HAP-1 (cell line): ENCODE measurements around the gene RBM6.
"Not testable (repeated sequence)": the region's sequence is repeated elsewhere in the genome, so short reads cannot be mapped to it uniquely, and the experiment has no call there.

Experiments
- DNase-seq, 2 experiments: peaks; one replicate each; pipeline ENCODE4 v3.0.0-alpha.2; 2016 to 2020; ENCODE audit warnings: low spot score in 2 of 2
- H3K27me3 ChIP-seq: fragments of 250-450 bp; sonication (Bioruptor Pico); 2 replicates; pipeline ENCODE4 v1.5.1; 2020; ENCODE audit warnings: low read depth, mild to moderate bottlenecking, moderate library complexity
- H3K36me3 ChIP-seq: fragments of 250-450 bp; sonication (Bioruptor Pico); replicated peaks from 2 replicates; pipeline ENCODE4 v1.5.1; 2020; ENCODE audit warnings: mild to moderate bottlenecking
- H3K4me1 ChIP-seq: fragments of 250-450 bp; sonication (Bioruptor Pico); 2 replicates; pipeline ENCODE4 v1.5.1; 2020; ENCODE audit warnings: mild to moderate bottlenecking
- H3K4me3 ChIP-seq: fragments of 250-450 bp; sonication (Bioruptor Pico); 2 replicates; pipeline ENCODE4 v1.5.1; 2020; ENCODE audit warnings: mild to moderate bottlenecking, moderate library complexity
- H3K9me3 ChIP-seq: fragments of 250-450 bp; sonication (Bioruptor Pico); 2 replicates; pipeline ENCODE4 v1.5.1; 2020; ENCODE audit warnings: mild to moderate bottlenecking, moderate library complexity
- in situ Hi-C: fragments of 300-500 bp; cut with MboI; formaldehyde crosslinking; loops from 3 replicates; pipeline ENCODE4 v1.14.3; 2020; ENCODE audit warnings: low sequenced_read_pairs, inconsistent platforms, mixed read lengths

The RBM6 gene

DNA sequence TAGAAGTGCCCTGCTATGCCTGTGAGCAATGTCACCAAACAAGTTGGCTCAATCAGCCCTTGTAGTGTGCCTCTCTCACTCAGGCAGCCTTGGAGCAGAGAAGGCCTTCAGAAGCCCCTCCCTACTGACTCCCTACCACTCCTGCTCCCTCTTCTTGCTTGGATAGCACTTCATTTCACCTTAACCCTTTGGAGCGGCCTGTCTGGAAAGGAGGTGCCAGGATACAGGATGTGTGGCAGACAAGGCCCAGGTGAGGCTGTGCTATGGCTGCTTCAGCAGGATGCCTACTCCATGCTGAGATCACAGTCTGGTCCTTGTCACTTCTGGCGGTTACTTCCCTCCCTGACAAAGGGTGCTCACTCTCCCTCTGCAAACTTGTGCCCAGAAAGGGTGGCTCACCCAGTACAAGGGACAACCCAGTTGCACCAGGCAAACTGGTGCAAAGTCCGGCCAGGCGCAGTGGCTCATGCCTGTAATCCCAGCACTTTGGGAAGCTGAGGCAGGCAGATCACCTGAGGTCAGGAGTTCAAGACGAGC is 11.4 kb upstream of the RBM6 start:
- DNase-seq = no peak
- no peaks in the 10 kb centered on the region for H3K36me3 ChIP-seq
- no peaks in the 10 kb centered on the region for H3K9me3 ChIP-seq
- H3K4me1 ChIP-seq = peaks cover 17% of the 10 kb centered on the region
- peak overlapping the region; percentile 47 for H3K4me3 ChIP-seq
- H3K27me3 ChIP-seq = no peaks in the 10 kb centered on the region
- in situ Hi-C loops = no loop called here

DNA sequence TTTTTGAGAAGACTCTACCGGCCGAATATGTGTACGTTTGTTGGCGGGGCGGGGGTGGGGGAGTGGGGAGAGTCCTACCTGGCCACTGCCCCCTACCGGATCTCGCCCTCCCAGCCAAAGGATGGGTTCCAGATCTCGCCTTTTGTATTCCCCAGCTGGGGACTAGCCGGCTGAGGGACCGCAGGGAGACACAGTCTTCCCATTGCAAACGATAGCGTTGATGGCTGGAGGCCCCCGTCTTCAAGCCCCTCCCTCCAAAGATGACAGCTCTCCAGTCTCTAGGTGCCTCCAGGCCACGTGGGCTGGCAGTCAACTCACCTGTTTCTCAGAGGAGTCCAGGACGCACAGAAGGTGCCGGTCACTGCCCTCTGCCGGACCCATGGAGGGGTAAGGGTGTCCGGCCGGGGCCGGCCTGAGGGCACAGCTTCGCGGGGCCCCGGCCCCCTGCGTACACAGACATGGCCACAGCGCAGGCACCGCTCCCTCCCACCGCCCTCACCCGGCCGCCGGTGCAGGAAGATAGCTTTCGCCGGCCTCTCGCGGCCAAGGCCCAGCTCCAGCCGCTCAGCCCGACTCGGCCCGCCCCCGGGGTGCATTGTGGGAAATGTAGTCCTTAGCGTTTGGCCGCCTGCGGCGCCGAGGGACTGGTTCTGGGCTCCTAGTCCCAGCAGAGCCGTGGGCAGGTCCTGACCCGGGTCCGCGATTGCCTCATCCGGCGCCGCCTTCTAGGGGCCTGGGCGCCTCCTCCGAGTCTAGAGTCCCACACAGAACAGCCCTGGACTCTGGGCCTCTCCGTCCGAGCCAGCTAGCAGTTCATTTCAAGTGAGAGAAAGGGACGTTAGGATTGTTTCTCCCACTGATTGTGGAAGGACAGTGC is 10.4 kb upstream of the RBM6 start, which contains the start of gene MON1A:
Gene MON1A (minus strand): TSS at position 521 of the 877 bp plus-strand sequence. CDS start 16,465 bp downstream, outside the sequence.
- peak; percentile 81 to 97 for DNase-seq
- H3K4me1 ChIP-seq = peaks cover 17% of the 10 kb centered on the region
- in situ Hi-C loops = no loop called here
- H3K27me3 ChIP-seq = no peaks in the 10 kb centered on the region
- H3K4me3 ChIP-seq = peak within 1 kb of the TSS; percentile 47
- no peaks in the 10 kb centered on the region for H3K36me3 ChIP-seq
- H3K9me3 ChIP-seq = no peaks in the 10 kb centered on the region

DNA sequence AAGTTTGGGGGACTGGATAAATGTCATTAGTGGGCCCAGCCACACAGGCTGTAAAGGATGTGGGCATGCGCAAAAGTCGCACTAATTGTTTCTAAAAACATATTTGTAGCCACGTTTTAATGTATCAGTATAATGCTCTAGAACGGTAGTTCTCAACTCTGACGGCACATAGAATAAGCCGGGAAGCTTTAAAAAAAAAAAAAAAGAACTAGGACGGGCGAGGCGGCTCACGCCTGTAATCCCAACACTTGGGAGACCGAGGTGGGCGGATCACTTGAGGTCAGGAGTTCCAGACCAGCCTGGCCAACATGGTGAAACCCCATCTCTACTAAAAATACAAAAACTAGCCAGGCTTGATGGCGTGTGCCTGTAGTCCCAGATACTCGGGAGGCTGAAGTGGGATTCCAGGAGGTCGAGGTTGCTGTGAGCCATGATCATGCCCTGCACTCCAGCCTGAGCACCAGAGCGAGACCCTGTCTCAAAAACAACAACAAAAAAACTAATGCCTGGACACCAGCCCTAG is 9.7 kb upstream of the RBM6 start:
- no peaks in the 10 kb centered on the region for H3K9me3 ChIP-seq
- in situ Hi-C loops = no loop called here
- H3K4me1 ChIP-seq = peaks cover 17% of the 10 kb centered on the region
- H3K27me3 ChIP-seq = no peaks in the 10 kb centered on the region
- peak in 1 of 2 experiments; percentile 29 for DNase-seq
- H3K36me3 ChIP-seq = no peaks in the 10 kb centered on the region
- H3K4me3 ChIP-seq = peak overlapping the region; percentile 47

DNA sequence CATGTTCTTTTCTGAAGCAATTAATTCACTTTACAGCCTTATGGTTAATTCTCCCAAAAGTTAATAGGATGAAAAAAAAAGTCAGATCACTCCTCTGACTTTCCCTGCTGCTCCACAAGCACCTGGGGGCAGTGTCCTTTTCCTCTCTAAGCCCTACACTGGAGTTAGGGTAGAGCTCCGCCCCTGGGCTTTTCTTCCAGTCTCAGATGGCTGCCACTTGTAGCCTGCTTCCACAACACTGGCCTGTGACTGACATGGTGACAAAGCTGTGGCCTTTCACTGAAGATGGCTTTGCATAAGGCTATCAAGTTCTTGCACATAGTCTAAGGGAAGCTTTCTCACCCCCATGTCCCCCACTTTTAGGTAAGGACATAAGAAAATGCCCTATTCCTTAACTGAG is 9.0 kb upstream of the RBM6 start:
- Histone ChIP-seq H3K4me3 (no peak overlapping the region), H3K9me3 (no peaks in the 10 kb centered on the region), H3K4me1 (peaks cover 17% of the 10 kb centered on the region), H3K27me3 (no peaks in the 10 kb centered on the region), H3K36me3 (no peaks in the 10 kb centered on the region)
- DNase-seq = peak; percentile 78 to 84
- in situ Hi-C loops = no loop called here

GRCh38 chr3:49932281-49932680 is 7.7 kb upstream of the RBM6 start:
- H3K36me3 ChIP-seq, in situ Hi-C loops, H3K9me3 ChIP-seq, H3K4me3 ChIP-seq, DNase-seq, H3K27me3 ChIP-seq: not testable (repeated sequence)
- H3K4me1 ChIP-seq = peaks cover 17% of the 10 kb centered on the region

- H3K27me3 ChIP-seq = no peaks in the 10 kb centered on the region
- in situ Hi-C loops = no loop called here
- peaks cover 8% of the 10 kb centered on the region; the same call in 1 of the 2 replicates for H3K4me1 ChIP-seq
- no peaks in the 10 kb centered on the region for H3K36me3 ChIP-seq
- no peaks in the 10 kb centered on the region for H3K9me3 ChIP-seq
- no peak overlapping the region for H3K4me3 ChIP-seq
- no peak for DNase-seq
Observed at GRCh38 chr3:49937090-49937489, 2.9 kb upstream of the RBM6 start.

- H3K27me3 ChIP-seq = no peaks in the 10 kb centered on the region
- no peak for DNase-seq
- H3K36me3 ChIP-seq = no peaks in the 10 kb centered on the region
- in situ Hi-C loops = no loop called here
- peaks cover 8% of the 10 kb centered on the region; the same call in 1 of the 2 replicates for H3K4me1 ChIP-seq
- H3K9me3 ChIP-seq = no peaks in the 10 kb centered on the region
- peak overlapping the region; percentile 96 for H3K4me3 ChIP-seq
Observed at GRCh38 chr3:49940667-49941249, 808 bp downstream of the RBM6 start.

DNA sequence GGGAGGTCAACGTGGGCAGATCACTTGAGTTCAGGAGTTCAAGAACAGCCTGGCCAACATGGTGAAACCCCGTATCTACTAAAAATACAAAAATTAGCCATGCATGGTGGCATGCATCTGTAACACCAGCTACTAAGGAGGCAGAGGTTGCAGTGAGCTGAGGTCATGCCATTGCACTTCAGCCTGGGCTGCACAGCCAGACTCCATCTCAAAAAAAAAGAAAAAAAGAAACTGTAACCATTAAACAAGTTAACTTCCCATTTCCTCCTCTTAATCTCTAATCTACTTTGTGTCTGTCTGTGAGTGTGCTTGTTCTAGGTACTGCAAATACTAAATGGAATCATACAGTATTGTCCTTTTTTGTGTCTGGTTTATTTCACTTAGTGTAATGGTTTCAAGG is 2.7 kb downstream of the RBM6 start:
- no peaks in the 10 kb centered on the region for H3K9me3 ChIP-seq
- in situ Hi-C loops = no loop called here
- H3K27me3 ChIP-seq = no peaks in the 10 kb centered on the region
- H3K4me1 ChIP-seq = peaks cover 8% of the 10 kb centered on the region; the same call in 1 of the 2 replicates
- H3K36me3 ChIP-seq = no peaks in the 10 kb centered on the region
- DNase-seq = no peak
- no peak overlapping the region for H3K4me3 ChIP-seq

DNA sequence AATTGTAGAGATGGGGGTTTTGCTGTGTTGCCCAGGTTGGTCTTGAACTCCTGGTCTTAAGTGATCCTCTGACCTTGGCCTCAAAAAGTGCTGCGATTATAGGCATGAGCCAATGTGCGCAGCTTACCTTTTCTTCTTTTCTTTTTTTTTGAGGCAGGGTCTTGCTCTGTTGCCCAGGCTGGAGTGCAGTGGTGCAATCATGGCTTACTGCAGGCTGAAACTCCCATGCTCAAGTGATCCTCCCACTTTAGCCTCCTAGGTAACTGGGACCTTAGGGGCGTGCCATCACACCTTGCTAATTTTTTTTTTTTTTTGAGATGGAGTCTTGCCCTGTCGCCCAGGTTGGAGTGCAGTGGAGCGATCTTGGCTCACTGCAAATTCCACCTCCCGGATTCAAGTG is 13.0 kb downstream of the RBM6 start:
- H3K9me3 ChIP-seq = no peaks in the 10 kb centered on the region
- H3K36me3 ChIP-seq = no peaks in the 10 kb centered on the region
- no peaks in the 10 kb centered on the region for H3K27me3 ChIP-seq
- H3K4me3 ChIP-seq = no peak overlapping the region
- no peak for DNase-seq
- H3K4me1 ChIP-seq = no peaks in the 10 kb centered on the region; the same call in none of the 2 replicates
- in situ Hi-C loops = no loop called here

- in situ Hi-C loops = no loop called here
- H3K4me3 ChIP-seq = no peak overlapping the region
- H3K4me1 ChIP-seq = peaks cover 7% of the 10 kb centered on the region; the same call in 1 of the 2 replicates
- DNase-seq = no peak
- no peaks in the 10 kb centered on the region for H3K9me3 ChIP-seq
- no peaks in the 10 kb centered on the region for H3K27me3 ChIP-seq
- no peaks in the 10 kb centered on the region for H3K36me3 ChIP-seq
Observed at GRCh38 chr3:49955636-49956035, 15.7 kb downstream of the RBM6 start.

DNA sequence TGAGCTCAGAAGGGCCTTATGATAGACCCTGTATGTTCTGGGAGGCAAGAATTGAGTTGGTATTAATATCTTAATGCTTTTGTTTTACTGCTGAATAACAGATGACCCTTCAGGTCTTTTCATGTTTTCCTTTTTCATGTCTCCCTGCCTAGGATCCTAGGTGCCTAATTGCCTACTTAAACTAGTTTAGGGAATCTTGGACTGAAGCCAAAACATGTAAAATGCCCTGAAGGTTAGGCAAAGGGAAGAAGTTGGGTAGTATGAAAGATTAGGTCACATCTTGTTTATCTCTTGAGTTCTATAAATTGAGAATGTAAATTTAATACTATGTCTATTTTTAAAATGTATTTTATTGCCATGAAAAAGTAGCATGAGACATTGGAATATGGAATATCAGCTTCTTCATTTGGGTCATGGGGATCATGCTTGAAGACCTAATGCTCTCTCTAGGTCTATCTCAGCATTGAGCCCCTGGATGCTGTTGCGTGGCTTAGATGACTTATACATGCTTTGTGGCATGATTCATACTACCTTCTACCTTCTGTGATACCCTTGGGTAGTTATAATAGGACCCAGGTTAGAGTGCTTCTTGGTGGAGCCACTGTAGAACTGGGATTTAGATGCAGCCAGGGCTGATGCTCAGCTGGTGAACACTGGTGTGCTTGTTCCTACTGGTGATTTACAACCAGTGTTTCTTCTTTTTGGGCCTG is 26.4 kb downstream of the RBM6 start:
- in situ Hi-C loops = no loop called here
- Histone ChIP-seq H3K36me3 (peaks cover 15% of the 10 kb centered on the region), H3K4me3 (no peak overlapping the region), H3K4me1 (peaks cover 25% of the 10 kb centered on the region), H3K27me3 (no peaks in the 10 kb centered on the region), H3K9me3 (no peaks in the 10 kb centered on the region)
- DNase-seq = peak in 1 of 2 experiments; percentile 45

DNA sequence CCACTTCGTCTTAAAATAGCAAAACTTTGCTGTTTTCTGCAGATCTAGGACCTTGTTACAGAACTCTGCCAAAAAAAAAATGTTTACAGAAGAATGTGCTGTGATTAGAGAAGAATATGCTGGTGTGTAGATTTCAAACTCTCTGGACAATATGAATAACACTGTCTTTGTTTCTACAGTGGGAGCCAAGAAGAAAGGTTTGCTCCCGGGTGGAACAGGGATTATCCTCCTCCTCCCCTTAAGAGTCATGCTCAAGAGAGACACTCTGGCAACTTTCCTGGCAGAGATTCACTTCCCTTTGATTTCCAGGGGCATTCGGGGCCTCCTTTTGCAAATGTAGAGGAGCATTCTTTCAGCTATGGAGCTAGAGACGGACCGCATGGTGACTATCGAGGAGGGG is 27.3 kb downstream of the RBM6 start:
- Histone ChIP-seq H3K27me3 (no peaks in the 10 kb centered on the region), H3K9me3 (no peaks in the 10 kb centered on the region), H3K36me3 (peaks cover 21% of the 10 kb centered on the region), H3K4me3 (no peak overlapping the region), H3K4me1 (peaks cover 25% of the 10 kb centered on the region)
- in situ Hi-C loops = no loop called here
- peak; percentile 75 to 91 for DNase-seq

- DNase-seq = no peak
- Histone ChIP-seq H3K27me3 (no peaks in the 10 kb centered on the region), H3K9me3 (no peaks in the 10 kb centered on the region), H3K4me1 (peaks cover 25% of the 10 kb centered on the region), H3K4me3 (no peak overlapping the region), H3K36me3 (peaks cover 24% of the 10 kb centered on the region)
- in situ Hi-C loops = no loop called here
Observed at GRCh38 chr3:49968346-49968745, 28.4 kb downstream of the RBM6 start.
